ENCODE measurements around the gene DGCR6.
"Not testable (repeated sequence)": the region's sequence is repeated elsewhere in the genome, so short reads cannot be mapped to it uniquely, and the experiment has no call there.

GRCh38 chr22:18957621-18958320, 51.7 kb downstream of the DGCR6 start:
- not testable (repeated sequence) for TF ChIP-seq EZH2phosphoT487 (IDR thresholded peaks at IDR 0.05; ENCODE audit: insufficient read depth, low read depth); EZH2 (IDR thresholded peaks at IDR 0.05; ENCODE audit: insufficient read depth, poor library complexity, severe bottlenecking)
